Testis (tissue), 3 donors: ENCODE measurements around the gene RASD2. TPM values are rescaled to one million over a fixed set of nuclear protein-coding genes. Genes with fewer than 3 reads are reported as not detected.

Experiments
- DNase-seq: peaks from one replicate; pipeline ENCODE4 v3.0.0-alpha.2; 2019
- H3K27ac ChIP-seq, 2 donors: fragments of 200-600 bp; sonication (generic); one replicate each; pipeline ENCODE4 v1.5.1; 2019
- H3K27me3 ChIP-seq: fragments of 200-600 bp; sonication (generic); one replicate; pipeline ENCODE4 v1.5.1; 2019
- H3K36me3 ChIP-seq: fragments of 200-600 bp; sonication (generic); one replicate; pipeline ENCODE4 v1.5.1; 2017; ENCODE audit warnings: low read depth; ENCODE audit errors: missing control alignments
- H3K4me1 ChIP-seq: fragments of 200-600 bp; sonication (generic); one replicate; pipeline ENCODE4 v1.5.1; 2019
- H3K4me3 ChIP-seq, 2 donors: fragments of 200-600 bp; sonication (generic); one replicate each; pipeline ENCODE4 v1.5.1; 2017 to 2019
- H3K9me3 ChIP-seq: fragments of 200-600 bp; sonication (generic); one replicate; pipeline ENCODE4 v1.5.1; 2017
- POLR2A ChIP-seq: fragments of 450-650 bp; IDR thresholded peaks from one replicate; pipeline ENCODE4 v1.6.1; 2017; ENCODE audit warnings: antibody characterized with exemption, mild to moderate bottlenecking, moderate library complexity
- WGBS, 2 donors: methylation state at CpG; one replicate each; pipeline ENCODE4 v1.1.5; 2018; 5-methylcytosine and 5-hydroxymethylcytosine counted together
- intact Hi-C: fragments of 100-400 bp; cut with DNase I; formaldehyde crosslinking; loops from one replicate; pipeline ENCODE4 v1.15.1; 2023; ENCODE audit warnings: low total_unique reads
- polyA plus RNA-seq: library from polyadenylated mRNA; stranded (reverse); fragments of 350-450 nt; fragmentation: Illumina TruSeq; extraction: RNeasy Lipid Tissue Mini Kit (QIAGEN cat#74804); gene quantifications from one replicate; pipeline ENCODE4 v1.2.3, GENCODE V29; 2014; ENCODE audit warnings: low read depth, low replicate concordance; ENCODE audit not compliant: insufficient read depth
- total RNA-seq, 2 donors: library from RNA; depleted of rRNA; stranded (reverse); fragments of >200 nt; gene quantifications; one replicate each; pipeline ENCODE4 v1.2.3, GENCODE V29; 2016
- TF ChIP-seq, protein P1 (sequence below), 3 experiments: fragments of 450-650 bp in 2 of 3; fragments of 200-600 bp in 1 of 3; sonication (generic) in 1 of 3; IDR thresholded peaks; one replicate each; pipeline ENCODE4 v1.5.1; 2016 to 2019; ENCODE audit warnings: antibody characterized with exemption in 3 of 3, mild to moderate bottlenecking in 2 of 3, moderate library complexity in 1 of 3

Gene RASD2
- total and polyA plus RNA-seq, 3 donors from 2014 or later = 1.2 to 1.7 (median 1.7) TPM

DNA sequence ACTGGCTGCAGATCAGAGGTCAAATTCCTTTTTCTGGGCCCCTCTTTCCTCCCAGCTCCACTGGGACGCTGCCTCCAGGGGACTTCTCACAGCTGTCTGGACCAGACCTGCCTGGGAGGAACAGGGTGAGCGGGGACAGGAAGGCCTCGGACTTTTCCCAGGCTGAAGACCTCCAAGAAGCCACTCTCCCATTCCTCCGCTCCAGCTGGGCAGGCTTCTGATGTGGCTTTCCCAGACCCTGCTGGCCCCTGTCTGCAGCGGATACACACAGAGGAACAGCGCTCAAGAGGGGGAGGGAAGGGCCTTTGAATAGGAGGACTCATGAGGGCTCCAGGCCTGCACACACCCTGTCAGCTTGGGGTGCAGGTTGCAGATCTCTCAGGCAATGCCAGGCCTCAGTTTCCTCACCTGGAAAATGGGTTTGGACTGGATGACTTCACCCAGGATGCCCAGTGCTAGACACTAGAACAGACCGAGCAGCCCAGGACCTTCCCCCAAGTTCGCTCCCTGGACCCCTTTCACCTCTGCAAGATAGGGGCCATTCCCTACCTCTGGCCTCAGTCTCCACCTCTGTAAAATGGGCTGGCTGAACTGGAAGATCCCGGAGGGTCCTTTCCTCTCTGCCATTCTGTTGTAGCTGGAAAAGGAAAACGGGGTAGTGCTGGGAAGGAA is 39.9 kb downstream of the RASD2 start:
- no peaks in the 10 kb centered on the region for H3K27me3 ChIP-seq
- DNase-seq = no peak
- intact Hi-C loops = loop anchor here (10.0 kb wide), 2 partner anchors 156 to 226 kb away; no protein-coding TSS in a partner anchor
- no peak overlapping the region for H3K4me3 ChIP-seq
- H3K36me3 ChIP-seq = no peaks in the 10 kb centered on the region
- WGBS, 2 donors = 82 to 83% methylated on average over 10 of the region's 10 CpGs
- no peaks in the 10 kb centered on the region for H3K9me3 ChIP-seq
- H3K27ac ChIP-seq = no peak overlapping the region
- no peak for TF ChIP-seq POLR2A
- TF ChIP-seq, protein P1, sequence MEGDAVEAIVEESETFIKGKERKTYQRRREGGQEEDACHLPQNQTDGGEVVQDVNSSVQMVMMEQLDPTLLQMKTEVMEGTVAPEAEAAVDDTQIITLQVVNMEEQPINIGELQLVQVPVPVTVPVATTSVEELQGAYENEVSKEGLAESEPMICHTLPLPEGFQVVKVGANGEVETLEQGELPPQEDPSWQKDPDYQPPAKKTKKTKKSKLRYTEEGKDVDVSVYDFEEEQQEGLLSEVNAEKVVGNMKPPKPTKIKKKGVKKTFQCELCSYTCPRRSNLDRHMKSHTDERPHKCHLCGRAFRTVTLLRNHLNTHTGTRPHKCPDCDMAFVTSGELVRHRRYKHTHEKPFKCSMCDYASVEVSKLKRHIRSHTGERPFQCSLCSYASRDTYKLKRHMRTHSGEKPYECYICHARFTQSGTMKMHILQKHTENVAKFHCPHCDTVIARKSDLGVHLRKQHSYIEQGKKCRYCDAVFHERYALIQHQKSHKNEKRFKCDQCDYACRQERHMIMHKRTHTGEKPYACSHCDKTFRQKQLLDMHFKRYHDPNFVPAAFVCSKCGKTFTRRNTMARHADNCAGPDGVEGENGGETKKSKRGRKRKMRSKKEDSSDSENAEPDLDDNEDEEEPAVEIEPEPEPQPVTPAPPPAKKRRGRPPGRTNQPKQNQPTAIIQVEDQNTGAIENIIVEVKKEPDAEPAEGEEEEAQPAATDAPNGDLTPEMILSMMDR (IDR thresholded peaks at IDR 0.05) = no peak
- peaks cover 5% of the 10 kb centered on the region for H3K4me1 ChIP-seq

DNA sequence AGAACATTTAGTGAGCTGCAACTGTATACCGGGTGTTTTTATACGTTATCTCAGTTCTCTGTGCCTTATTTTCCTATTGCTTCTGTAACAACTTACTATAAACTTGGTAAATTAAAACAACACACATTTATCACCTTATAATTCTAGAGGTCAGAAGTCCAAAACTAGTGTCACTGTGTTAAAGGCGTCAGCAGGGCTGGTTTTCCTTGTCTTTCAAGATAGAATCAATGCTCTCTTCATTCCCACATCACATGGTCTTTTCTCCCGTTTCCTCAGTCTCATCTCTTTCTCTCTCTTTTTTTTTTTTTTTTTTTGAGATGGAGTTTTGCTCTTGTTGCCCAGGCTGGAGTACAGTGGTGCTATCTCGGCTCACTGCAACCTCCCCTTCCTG is 40.4 kb downstream of the RASD2 start:
- intact Hi-C loops = loop anchor here (10.0 kb wide), 2 partner anchors 156 to 226 kb away; no protein-coding TSS in a partner anchor

DNA sequence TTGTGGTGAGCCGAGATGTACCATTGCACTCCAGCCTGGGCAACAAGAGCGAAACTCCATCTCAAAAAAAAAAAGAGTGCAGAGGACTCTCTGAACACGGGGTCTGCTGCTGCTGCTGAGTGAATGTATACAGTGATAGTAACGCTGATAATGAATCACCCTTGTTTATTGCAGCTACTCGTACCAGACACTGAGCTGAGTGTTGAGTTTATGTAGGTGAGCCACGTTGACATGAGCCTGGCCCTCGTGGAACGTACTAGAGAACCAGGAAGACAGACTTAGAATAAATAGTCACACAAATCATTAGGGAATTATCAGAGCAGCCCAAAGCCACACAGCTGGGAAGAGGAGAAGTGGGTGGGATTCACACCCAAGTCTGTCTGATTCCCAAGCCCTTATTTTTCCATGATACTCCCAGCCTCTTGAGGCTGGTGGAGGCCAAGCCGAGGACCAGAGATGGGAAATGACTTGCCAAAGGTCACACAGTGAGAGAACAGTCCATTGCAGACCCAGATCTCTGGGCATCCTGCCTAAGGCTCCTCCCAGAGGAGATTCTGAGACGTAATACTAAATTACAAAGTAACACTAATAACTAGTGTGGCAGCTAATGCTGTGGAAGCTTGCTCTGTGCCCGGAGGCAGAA is 41.7 kb downstream of the RASD2 start:
- Histone ChIP-seq H3K27ac (no peak overlapping the region), H3K4me1 (peaks cover 5% of the 10 kb centered on the region), H3K36me3 (no peaks in the 10 kb centered on the region), H3K27me3 (no peaks in the 10 kb centered on the region), H3K4me3 (no peak overlapping the region), H3K9me3 (no peaks in the 10 kb centered on the region)
- 68 to 74% methylated on average over 11 of the region's 11 CpGs for WGBS, 2 donors
- intact Hi-C loops = loop anchor here (10.0 kb wide), 2 partner anchors 158 to 228 kb away; no protein-coding TSS in a partner anchor
- no peak for TF ChIP-seq POLR2A
- TF ChIP-seq, protein P1 (IDR thresholded peaks at IDR 0.05) = no peak
- no peak for DNase-seq

More for the DNA sequence above, 40.4 kb downstream of the RASD2 start:
- WGBS, 2 donors = 89 to 90% methylated on average over 5 of the region's 5 CpGs
- H3K9me3 ChIP-seq = no peaks in the 10 kb centered on the region
- no peaks in the 10 kb centered on the region for H3K36me3 ChIP-seq
- no peak overlapping the region for H3K27ac ChIP-seq
- TF ChIP-seq POLR2A = no peak
- TF ChIP-seq, protein P1 (IDR thresholded peaks at IDR 0.05) = no peak
- no peak for DNase-seq
- H3K27me3 ChIP-seq = no peaks in the 10 kb centered on the region
- peaks cover 5% of the 10 kb centered on the region for H3K4me1 ChIP-seq
- H3K4me3 ChIP-seq = no peak overlapping the region

DNA sequence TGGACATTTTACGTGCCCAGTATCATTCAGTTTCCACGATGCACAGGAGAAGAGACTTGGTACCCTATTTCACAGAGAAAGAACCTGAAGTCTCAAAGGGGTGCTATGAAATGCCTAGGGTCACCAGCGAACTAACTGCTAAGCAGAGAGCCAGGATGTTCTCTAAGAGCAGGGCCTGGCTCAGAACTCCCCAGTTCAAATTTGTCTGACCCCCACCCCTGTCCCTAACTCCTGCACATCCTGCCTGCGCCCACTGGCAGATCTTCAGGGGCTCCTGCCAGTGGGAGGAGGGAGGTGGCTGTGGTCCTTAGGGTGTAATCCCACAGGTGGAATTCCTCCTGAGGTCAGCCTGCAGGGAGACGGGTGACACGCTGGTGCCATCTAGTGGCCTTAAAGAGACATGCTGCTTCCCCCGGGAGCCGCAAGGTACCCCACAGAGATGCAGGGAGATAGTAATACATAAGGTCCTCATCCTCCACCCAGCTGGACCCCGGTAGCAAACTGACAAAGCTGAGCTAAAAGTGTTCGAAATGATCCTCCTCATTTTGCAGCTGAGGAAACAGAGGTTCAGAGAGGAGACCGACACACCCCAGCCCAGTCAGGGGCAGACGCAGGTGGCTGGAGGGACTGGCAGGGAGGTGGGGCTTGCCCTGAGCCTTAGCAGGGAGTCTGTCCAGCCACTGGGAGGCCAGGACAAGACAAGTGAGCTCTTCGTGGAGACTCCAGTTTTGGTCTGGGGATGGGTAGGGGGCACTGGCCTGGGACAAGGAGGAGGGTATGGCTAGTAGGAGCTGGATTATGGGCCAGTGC is 42.4 kb downstream of the RASD2 start:
- Histone ChIP-seq H3K27me3 (no peaks in the 10 kb centered on the region), H3K27ac (no peak overlapping the region), H3K4me1 (peaks cover 5% of the 10 kb centered on the region), H3K9me3 (no peaks in the 10 kb centered on the region), H3K36me3 (no peaks in the 10 kb centered on the region), H3K4me3 (no peak overlapping the region)
- DNase-seq = peak; percentile 73
- 32 to 59% methylated on average over 6 to 13 of the region's 13 CpGs for WGBS, 2 donors
- intact Hi-C loops = loop anchor here (10.0 kb wide), 2 partner anchors 158 to 228 kb away; no protein-coding TSS in a partner anchor
- no peak for TF ChIP-seq POLR2A
- TF ChIP-seq, protein P1 (IDR thresholded peaks at IDR 0.05) = peak; percentile 68 to 91 (median 82)
